RWPE1 (cell line): Measurements from ENCODE around the gene NID1.
A peak's percentile ranks its signal among the peaks of the same experiment; 100 is the strongest.
"Not testable (repeated sequence)": the region's sequence is repeated elsewhere in the genome, so short reads cannot be mapped to it uniquely, and the experiment has no call there.

Experiments
- CTCF ChIA-PET: fragments of 350-600 bp; sonication (Branson Sonifier 250); formaldehyde crosslinking; extraction: SDS; loops from one replicate; lab custom pipeline; 2021; lab: Yijun Ruan, JAX
- POLR2A ChIA-PET: fragments of 400-600 bp; formaldehyde crosslinking; extraction: SDS; loops from one replicate; lab custom pipeline; 2020; ENCODE audit warnings: antibody characterized with exemption; ENCODE audit not compliant: low non-redundant PET; lab: Yijun Ruan, JAX
- DNase-seq: peaks from one replicate; pipeline ENCODE4 v3.0.0; 2012; ENCODE audit warnings: low spot score
- H3K27ac ChIP-seq: fragments of 450-650 bp; 2 replicates; pipeline ENCODE4 v1.5.1; 2017
- CTCF ChIP-seq: fragments of 450-650 bp; conservative IDR thresholded peaks from 2 replicates; pipeline ENCODE4 v1.5.1; 2017; ENCODE audit warnings: low read depth, mild to moderate bottlenecking

Gene NID1

GRCh38 chr1:236101233-236102200 lies 36.6 kb upstream of the NID1 start:
- ChIA-PET CTCF (interaction anchor here (0.6 kb wide), 1 partner anchor 36 kb away, joined by 3 read pairs; no protein-coding TSS in a partner anchor), POLR2A (no interaction called here)
- no peak for DNase-seq
- no peak for TF ChIP-seq CTCF
- H3K27ac ChIP-seq = no peak overlapping the region

GRCh38 chr1:236100799-236101198 lies 35.9 kb upstream of the NID1 start:
- CTCF ChIA-PET = interaction anchor here (0.6 kb wide), 1 partner anchor 36 kb away, joined by 3 read pairs; no protein-coding TSS in a partner anchor
- no peak for TF ChIP-seq CTCF
- no peak overlapping the region for H3K27ac ChIP-seq
- DNase-seq = no peak
- POLR2A ChIA-PET = no interaction called here

- CTCF ChIA-PET = no interaction called here
- POLR2A ChIA-PET = no interaction called here
- no peak for TF ChIP-seq CTCF
- no peak for DNase-seq
- H3K27ac ChIP-seq = no peak overlapping the region
Measured at GRCh38 chr1:236099355-236099974, 34.6 kb upstream of the NID1 start.

- POLR2A ChIA-PET = no interaction called here
- no peak for TF ChIP-seq CTCF
- no peak for DNase-seq
- CTCF ChIA-PET = no interaction called here
- no peak overlapping the region for H3K27ac ChIP-seq
Measured at GRCh38 chr1:236098267-236098666, 33.4 kb upstream of the NID1 start.

GRCh38 chr1:236096660-236097482 lies 32.0 kb upstream of the NID1 start:
- peak overlapping the region; percentile 60; the same call in 1 of the 2 replicates for H3K27ac ChIP-seq
- CTCF ChIA-PET, DNase-seq, POLR2A ChIA-PET: not testable (repeated sequence)

GRCh38 chr1:236095705-236096520 lies 31.0 kb upstream of the NID1 start:
- no peak for TF ChIP-seq CTCF

More at GRCh38 chr1:236095705-236096520, 31.0 kb upstream of the NID1 start:
- POLR2A ChIA-PET = no interaction called here
- CTCF ChIA-PET = no interaction called here
- no peak for DNase-seq
- H3K27ac ChIP-seq = no peak overlapping the region
